BJ (cell line): ENCODE data around the gene CA5A. TPM values are rescaled to one million over a fixed set of nuclear protein-coding genes. Genes with fewer than 3 reads are reported as not detected.
"Not testable (repeated sequence)": the region's sequence is repeated elsewhere in the genome, so short reads cannot be mapped to it uniquely, and the experiment has no call there.

Experiments
- CTCF ChIA-PET: fragments of 350-600 bp; formaldehyde crosslinking; extraction: SDS; loops from one replicate; lab custom pipeline; 2021; ENCODE audit warnings: antibody characterized with exemption, inconsistent platforms; lab: Yijun Ruan, JAX
- POLR2A ChIA-PET: fragments of 300-600 bp; sonication (Branson Sonifier 250); formaldehyde crosslinking; extraction: SDS; loops from one replicate; lab custom pipeline; 2021; ENCODE audit warnings: antibody characterized with exemption; lab: Charles Lee
- DNase-seq: peaks from one replicate; pipeline ENCODE4 v3.0.0-alpha.2; 2011; ENCODE audit warnings: low read depth
- H3K27me3 ChIP-seq: 2 replicates; pipeline ENCODE4 v1.6.0; 2011; ENCODE audit warnings: low read length; ENCODE audit not compliant: control insufficient read depth, insufficient read depth
- H3K36me3 ChIP-seq: 2 replicates; pipeline ENCODE4 v1.5.1; 2011; ENCODE audit warnings: low read length; ENCODE audit not compliant: control insufficient read depth, insufficient read depth
- H3K4me3 ChIP-seq: 2 replicates; pipeline ENCODE4 v1.5.1; 2011; ENCODE audit warnings: low read depth, mild to moderate bottlenecking, control low read depth, low read length
- CTCF ChIP-seq: IDR thresholded peaks from 2 replicates; pipeline ENCODE4 v1.5.1; 2011; ENCODE audit warnings: low read depth, mild to moderate bottlenecking, control low read depth, inconsistent platforms, low read length, moderate library complexity; ENCODE audit not compliant: insufficient read depth
- polyA plus RNA-seq: library from polyadenylated mRNA; depleted of rRNA; stranded (reverse); fragments of >200 nt; gene quantifications from 2 replicates; pipeline ENCODE4 v1.2.3, GENCODE V29; 2011

The CA5A gene
- polyA plus RNA-seq, 1 experiment, result not detected

GRCh38 chr16:87939562-87940423 is 3.5 kb upstream of the CA5A start:
- no peak overlapping the region for H3K4me3 ChIP-seq
- POLR2A ChIA-PET, result no interaction called here
- CTCF ChIA-PET, result interaction anchor here (1.6 to 1.9 kb wide), 2 partner anchors 10 kb away, joined by 5 to 6 read pairs; no protein-coding TSS in a partner anchor

GRCh38 chr16:87938412-87938949 is 2.2 kb upstream of the CA5A start:
- CTCF ChIA-PET, result interaction anchor here (1.3 kb wide), 1 partner anchor 13 kb away, joined by 4 read pairs; the partner anchor contains the start of gene BANP

More at GRCh38 chr16:87939562-87940423, 3.5 kb upstream of the CA5A start:
- H3K36me3 ChIP-seq, result no peaks in the 10 kb centered on the region
- no peak for TF ChIP-seq CTCF
- 0 out of 2 replicates have a peak, but pooled peaks cover 3% of the 10 kb centered on the region for H3K27me3 ChIP-seq
- DNase-seq, result no peak

GRCh38 chr16:87937231-87937542 is 858 bp upstream of the CA5A start:
- H3K36me3 ChIP-seq, CTCF ChIA-PET, H3K27me3 ChIP-seq, DNase-seq, POLR2A ChIA-PET, H3K4me3 ChIP-seq: not testable (repeated sequence)

More at GRCh38 chr16:87938412-87938949, 2.2 kb upstream of the CA5A start:
- Histone ChIP-seq H3K36me3 (no peaks in the 10 kb centered on the region), H3K4me3 (no peak overlapping the region), H3K27me3 (0 out of 2 replicates have a peak, but pooled peaks cover 3% of the 10 kb centered on the region)
- DNase-seq, result no peak
- TF ChIP-seq CTCF, result no peak
- POLR2A ChIA-PET, result interaction anchor here (0.5 kb wide), 1 partner anchor 11 kb away, joined by 3 read pairs; no protein-coding TSS in a partner anchor

- POLR2A ChIA-PET, H3K4me3 ChIP-seq, CTCF ChIA-PET, H3K36me3 ChIP-seq, H3K27me3 ChIP-seq, DNase-seq: not testable (repeated sequence)
Measured at GRCh38 chr16:87936016-87936374, 334 bp downstream of the CA5A start.

- DNase-seq, H3K36me3 ChIP-seq, H3K4me3 ChIP-seq, H3K27me3 ChIP-seq, CTCF ChIA-PET, POLR2A ChIA-PET: not testable (repeated sequence)
Measured at GRCh38 chr16:87934752-87935425, 1.4 kb downstream of the CA5A start.

- H3K36me3 ChIP-seq, result no peaks in the 10 kb centered on the region
- no peak overlapping the region for H3K4me3 ChIP-seq
- no peaks in the 10 kb centered on the region for H3K27me3 ChIP-seq
- no peak for DNase-seq
- ChIA-PET POLR2A (no interaction called here), CTCF (no interaction called here)
- TF ChIP-seq CTCF, result no peak
Measured at GRCh38 chr16:87933140-87933495, 3.2 kb downstream of the CA5A start.

GRCh38 chr16:87932475-87933139 is 3.7 kb downstream of the CA5A start:
- H3K4me3 ChIP-seq, DNase-seq, H3K36me3 ChIP-seq, POLR2A ChIA-PET, CTCF ChIA-PET, H3K27me3 ChIP-seq: not testable (repeated sequence)
